GM12892 (cell line): ENCODE results near the gene MACROD2.

Experiments
- POLR2A ChIP-seq: IDR thresholded peaks from 2 replicates; pipeline ENCODE4 v1.6.1; 2011; ENCODE audit warnings: low read depth, low read length, control low read depth
- POLR2AphosphoS5 ChIP-seq: IDR thresholded peaks from 2 replicates; pipeline ENCODE4 v1.6.1; 2011; ENCODE audit warnings: low read depth, low read length, control low read depth
- TAF1 ChIP-seq: IDR thresholded peaks from 2 replicates; pipeline ENCODE4 v1.6.1; 2011; ENCODE audit warnings: low read depth, mild to moderate bottlenecking, control low read depth, low read length, borderline replicate concordance

DNA sequence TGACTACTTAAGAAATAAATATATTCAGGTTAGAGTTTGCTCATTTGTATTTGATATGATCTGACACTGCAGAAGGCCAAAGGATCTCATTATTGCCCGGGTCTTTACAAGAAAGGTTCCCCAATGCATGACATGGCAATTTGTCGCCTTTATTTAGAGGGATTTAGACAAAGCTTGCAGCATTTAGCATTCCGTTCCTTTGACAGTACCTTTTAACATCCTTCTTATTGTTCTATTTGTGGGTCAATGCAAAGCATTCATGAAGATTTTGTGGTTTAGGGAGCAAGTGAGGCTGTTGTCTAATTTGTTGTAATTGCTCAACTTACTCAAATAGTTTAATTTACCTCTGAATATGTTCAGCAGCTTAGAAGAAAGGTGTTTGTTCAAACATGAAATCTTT is 572.9 kb downstream of the MACROD2 start:
- TF ChIP-seq POLR2A (no peak), POLR2AphosphoS5 (no peak), TAF1 (no peak)
